ENCODE data around the gene TXNDC17.
"Not testable (repeated sequence)": the region's sequence is repeated elsewhere in the genome, so short reads cannot be mapped to it uniquely, and the experiment has no call there.

TXNDC17 gene

GRCh38 chr17:6636616-6637457 lies 4.0 kb upstream of the TXNDC17 start:
- DNase-seq (ENCODE audit: low read depth in 3 of 3) = no peak

GRCh38 chr17:6637458-6637840 lies 3.4 kb upstream of the TXNDC17 start:
- no peak for DNase-seq (ENCODE audit: low read depth in 3 of 3)

GRCh38 chr17:6638046-6638908 lies 2.6 kb upstream of the TXNDC17 start:
- DNase-seq (ENCODE audit: low read depth in 3 of 3) = no peak

GRCh38 chr17:6639014-6639585 lies 1.8 kb upstream of the TXNDC17 start:
- DNase-seq (ENCODE audit: low read depth in 3 of 3) = no peak

- DNase-seq (ENCODE audit: low read depth in 3 of 3) = peak in 1 of 3 experiments; percentile 28
Measured at GRCh38 chr17:6639586-6640535, 999 bp upstream of the TXNDC17 start.

GRCh38 chr17:6641247-6641863 lies 495 bp downstream of the TXNDC17 start:
- DNase-seq (ENCODE audit: low read depth in 3 of 3) = no peak

- DNase-seq (ENCODE audit: low read depth in 3 of 3) = no peak
Measured at GRCh38 chr17:6642592-6642991, 1.7 kb downstream of the TXNDC17 start.

GRCh38 chr17:6643451-6644125 lies 2.7 kb downstream of the TXNDC17 start:
- DNase-seq (ENCODE audit: low read depth in 3 of 3) = no peak

GRCh38 chr17:6648181-6648580 lies 7.3 kb downstream of the TXNDC17 start:
- DNase-seq (ENCODE audit: low read depth in 3 of 3) = no peak

GRCh38 chr17:6651354-6651918 lies 10.6 kb downstream of the TXNDC17 start, which contains the start of the genes C17orf100 and MED31:
Gene C17orf100 (plus strand): TSS chr17:6651762. CDS start chr17:6651914, 152 bp downstream.
Gene MED31 (minus strand): TSS chr17:6651605. CDS start chr17:6651528, 77 bp downstream.
- DNase-seq (ENCODE audit: low read depth in 3 of 3) = peak; percentile 91 to 95 (median 92)

- no peak for DNase-seq (ENCODE audit: low read depth in 3 of 3)
Measured at GRCh38 chr17:6651919-6652452, 11.1 kb downstream of the TXNDC17 start.

GRCh38 chr17:6654841-6655731 lies 14.2 kb downstream of the TXNDC17 start:
- no peak for DNase-seq (ENCODE audit: low read depth in 3 of 3)

- DNase-seq (ENCODE audit: low read depth in 3 of 3) = not testable (repeated sequence)
Measured at GRCh38 chr17:6655732-6656361, 15.0 kb downstream of the TXNDC17 start.

- peak; percentile 25 to 50 (median 38) for DNase-seq (ENCODE audit: low read depth in 3 of 3)
Measured at GRCh38 chr17:6656797-6657632, 16.2 kb downstream of the TXNDC17 start.

- no peak for DNase-seq (ENCODE audit: low read depth in 3 of 3)
Measured at GRCh38 chr17:6657633-6658287, 16.9 kb downstream of the TXNDC17 start.

- not testable (repeated sequence) for DNase-seq (ENCODE audit: low read depth in 3 of 3)
Measured at GRCh38 chr17:6658411-6658810, 17.6 kb downstream of the TXNDC17 start.

Measured in stimulated activated CD4-positive, alpha-beta T cell treated with anti-CD3 and anti-CD28 coated beads, TNF-alpha, amount 100 ng/mL, for 24 hours (primary cell).